HepG2 (cell line): Measurements from ENCODE around the gene YPEL3. TPM values are rescaled to one million over a fixed set of nuclear protein-coding genes. Genes with fewer than 3 reads are reported as not detected.

ENCODE experiments used
- ATF7 ChIP-seq, 2 experiments: fragments of 450-650 bp in 1 of 2; sonication (generic) in 1 of 2; formaldehyde crosslinking in 1 of 2; IDR thresholded peaks; 2 replicates each; pipeline versions ENCODE4 v1.4.0 to v1.6.1; 2016 to 2020; ENCODE audit warnings: antibody characterized with exemption in 1 of 2, mild to moderate bottlenecking in 1 of 2, missing genetic modification reagents in 1 of 2
- HCFC1 ChIP-seq: fragments of 150-350 bp; IDR thresholded peaks from 2 replicates; pipeline ENCODE4 v1.6.1; 2014; ENCODE audit warnings: low read depth, low read length
- HDAC1 ChIP-seq: sonication (generic); formaldehyde crosslinking; IDR thresholded peaks from 2 replicates; pipeline ENCODE4 v1.5.1; 2020; ENCODE audit warnings: mild to moderate bottlenecking, missing genetic modification reagents
- MAZ ChIP-seq, 2 experiments: sonication (generic) in 1 of 2; formaldehyde crosslinking in 1 of 2; IDR thresholded peaks; 2 replicates each; pipeline versions ENCODE4 v1.5.0 to v1.6.1; 2012 to 2020; ENCODE audit warnings: low read depth in 2 of 2, mild to moderate bottlenecking in 2 of 2, borderline replicate concordance in 1 of 2, improper control_type of control experiment in 1 of 2, low read length in 1 of 2, missing genetic modification reagents in 1 of 2, moderate library complexity in 1 of 2
- MZF1 ChIP-seq: sonication (generic); formaldehyde crosslinking; IDR thresholded peaks from 2 replicates; pipeline ENCODE4 v1.8.1; 2023; ENCODE audit warnings: mild to moderate bottlenecking, missing genetic modification reagents, borderline replicate concordance
- NFATC3 ChIP-seq: sonication (generic); formaldehyde crosslinking; IDR thresholded peaks from 2 replicates; pipeline ENCODE4 v1.5.1; 2020; ENCODE audit warnings: mild to moderate bottlenecking, missing genetic modification reagents
- SALL2 ChIP-seq: sonication (generic); formaldehyde crosslinking; IDR thresholded peaks from 2 replicates; pipeline ENCODE4 v1.8.1; 2023; ENCODE audit warnings: mild to moderate bottlenecking, missing genetic modification reagents, inconsistent platforms
- SNAPC2 ChIP-seq: sonication (generic); formaldehyde crosslinking; IDR thresholded peaks from 2 replicates; pipeline ENCODE4 v1.8.1; 2022; ENCODE audit warnings: mild to moderate bottlenecking, missing genetic modification reagents
- SNRNP70 ChIP-seq: fragments of 200-400 bp; formaldehyde crosslinking; IDR thresholded peaks from 2 replicates; pipeline ENCODE4 v1.6.1; 2017; ENCODE audit warnings: mild to moderate bottlenecking, low read depth, low read length, moderate library complexity
- U2AF1 ChIP-seq: fragments of 200-400 bp; formaldehyde crosslinking; optimal IDR thresholded peaks from 2 replicates; pipeline ENCODE3; 2017; ENCODE audit warnings: mild to moderate bottlenecking, low read depth, low read length
- ZFP36L2 ChIP-seq: sonication (generic); formaldehyde crosslinking; IDR thresholded peaks from 2 replicates; pipeline ENCODE4 v1.4.0; 2020; ENCODE audit warnings: missing genetic modification reagents
- ZMYM2 ChIP-seq: sonication (generic); formaldehyde crosslinking; IDR thresholded peaks from 2 replicates; pipeline ENCODE4 v1.8.0; 2022; ENCODE audit warnings: mild to moderate bottlenecking, missing genetic modification reagents
- ZNF235 ChIP-seq: sonication (generic); formaldehyde crosslinking; IDR thresholded peaks from 2 replicates; pipeline ENCODE4 v1.8.1; 2023; ENCODE audit warnings: mild to moderate bottlenecking, missing genetic modification reagents, borderline replicate concordance
- ZNF354B ChIP-seq: sonication (generic); formaldehyde crosslinking; IDR thresholded peaks from 2 replicates; pipeline ENCODE4 v1.8.0; 2022; ENCODE audit warnings: mild to moderate bottlenecking, missing genetic modification reagents
- ZNF720 ChIP-seq: sonication (generic); formaldehyde crosslinking; IDR thresholded peaks from 2 replicates; pipeline ENCODE4 v1.4.0; 2020; ENCODE audit warnings: missing genetic modification reagents
- ZNF780A ChIP-seq: sonication (generic); formaldehyde crosslinking; IDR thresholded peaks from 2 replicates; pipeline ENCODE4 v1.8.0; 2022; ENCODE audit warnings: mild to moderate bottlenecking, missing genetic modification reagents, moderate library complexity
- ZNF792 ChIP-seq: IDR thresholded peaks from 2 replicates; pipeline ENCODE4 v1.6.1; 2016
- polyA plus RNA-seq, 8 experiments: library from polyadenylated mRNA; depleted of rRNA in 3 of 8; stranded (reverse) in 7 of 8; unstranded in 1 of 8; fragments of >200 nt; fragmentation: Illumina TruSeq in 4 of 8; extraction: Trizol in 4 of 8; gene quantifications; 2 replicates each; pipeline versions ENCODE4 v1.2.1 to v1.2.3, GENCODE V29; 2011 to 2016; ENCODE audit warnings: low read depth in 4 of 8, missing spikeins in 1 of 8, mixed read lengths in 1 of 8; ENCODE audit not compliant: insufficient read depth in 1 of 8
- total RNA-seq, 5 experiments: library from RNA; depleted of rRNA; stranded (reverse); fragments of >200 nt; fragmentation: Illumina TruSeq; extraction: Trizol; gene quantifications; 2 replicates each; pipeline ENCODE4 v1.2.3, GENCODE V29; 2016; ENCODE audit warnings: low read depth in 1 of 5
- TF ChIP-seq, protein P1 (sequence below): sonication (generic); formaldehyde crosslinking; IDR thresholded peaks from 2 replicates; pipeline ENCODE4 v1.4.0; 2020; ENCODE audit warnings: missing genetic modification reagents
- TF ChIP-seq, protein P2 (sequence below): sonication (generic); formaldehyde crosslinking; IDR thresholded peaks from 2 replicates; pipeline ENCODE4 v1.8.1; 2023; ENCODE audit warnings: mild to moderate bottlenecking, missing genetic modification reagents
- TF ChIP-seq, protein P3 (sequence below): IDR thresholded peaks from 2 replicates; pipeline ENCODE4 v1.6.1; 2016; ENCODE audit warnings: missing biosample characterization, missing genetic modification reagents, low read depth
- TF ChIP-seq, protein P4 (sequence below): sonication (generic); formaldehyde crosslinking; conservative IDR thresholded peaks from 2 replicates; pipeline ENCODE4 v1.8.0; 2022; ENCODE audit warnings: mild to moderate bottlenecking, moderate library complexity, missing genetic modification reagents
- TF ChIP-seq, protein P5 (sequence below): sonication (generic); formaldehyde crosslinking; conservative IDR thresholded peaks from 2 replicates; pipeline ENCODE4 v1.8.0; 2022; ENCODE audit warnings: low read depth, missing genetic modification reagents

YPEL3 gene
- total and polyA plus RNA-seq, 2 of the 13 experiments (the other 11 are each of a cell fraction or from before 2014, with no cell fraction given) = 5.4 to 47.0 TPM

DNA sequence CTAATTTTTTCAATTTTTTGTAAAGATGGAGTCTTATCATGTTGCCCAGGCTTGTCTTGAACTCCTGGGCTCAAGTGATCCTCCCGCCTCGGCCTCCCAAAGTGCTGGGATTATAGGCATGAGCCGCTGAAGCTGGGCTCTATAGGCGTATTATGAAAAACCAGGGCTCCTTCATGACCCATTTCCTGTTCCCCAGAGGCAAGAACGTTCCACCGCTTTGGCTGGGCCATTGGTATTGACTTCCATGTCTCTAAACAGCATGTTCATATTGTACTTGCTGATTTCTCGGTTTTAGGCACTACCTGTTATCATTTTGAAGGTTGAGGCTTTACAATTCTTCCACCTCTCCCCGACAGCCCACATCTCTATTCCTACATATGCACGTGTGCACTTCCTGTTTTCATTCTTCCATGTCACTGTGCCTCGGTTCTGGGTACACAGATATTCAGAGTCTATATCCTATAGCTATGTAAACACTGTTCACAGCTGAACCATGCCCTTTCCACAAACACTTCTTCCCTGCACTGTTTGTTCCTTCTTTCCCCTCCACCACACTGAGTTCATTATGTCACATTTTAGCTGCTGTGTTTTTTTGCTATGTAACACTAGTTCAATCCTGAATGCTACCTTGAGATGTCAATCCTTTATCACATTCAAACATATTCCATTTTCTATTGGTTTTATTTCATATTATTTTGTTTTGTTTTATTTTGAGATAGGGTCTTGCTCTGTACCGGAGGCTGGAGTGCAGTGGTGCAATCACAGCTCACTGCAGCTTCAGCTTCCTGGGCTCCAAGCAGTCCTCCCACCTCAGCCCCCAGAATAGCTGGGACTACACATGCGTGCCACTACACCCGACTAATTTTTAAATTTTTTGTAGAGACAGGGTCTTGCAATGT, 43.8 kb upstream of the YPEL3 start (continued):
- TF ChIP-seq, protein P1, sequence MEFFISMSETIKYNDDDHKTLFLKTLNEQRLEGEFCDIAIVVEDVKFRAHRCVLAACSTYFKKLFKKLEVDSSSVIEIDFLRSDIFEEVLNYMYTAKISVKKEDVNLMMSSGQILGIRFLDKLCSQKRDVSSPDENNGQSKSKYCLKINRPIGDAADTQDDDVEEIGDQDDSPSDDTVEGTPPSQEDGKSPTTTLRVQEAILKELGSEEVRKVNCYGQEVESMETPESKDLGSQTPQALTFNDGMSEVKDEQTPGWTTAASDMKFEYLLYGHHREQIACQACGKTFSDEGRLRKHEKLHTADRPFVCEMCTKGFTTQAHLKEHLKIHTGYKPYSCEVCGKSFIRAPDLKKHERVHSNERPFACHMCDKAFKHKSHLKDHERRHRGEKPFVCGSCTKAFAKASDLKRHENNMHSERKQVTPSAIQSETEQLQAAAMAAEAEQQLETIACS (CRISPR knock-in tag) = no peak
- TF ChIP-seq ZNF235 (CRISPR knock-in tag) (no peak), ZNF792 (CRISPR knock-in tag) (peak; percentile 95), SNRNP70 (no peak), SALL2 (peak; percentile 10; the same call in 1 of the 2 replicates), HCFC1 (no peak), MAZ (IDR thresholded peaks at IDR 0.05; ENCODE audit: borderline replicate concordance, low read depth, low read length) (no peak), MAZ (CRISPR knock-in tag; IDR thresholded peaks at IDR 0.05; ENCODE audit: low read depth) (peak; percentile 64), MZF1 (CRISPR knock-in tag) (0 out of 2 replicates have a peak, but pooled peaks have one; percentile 29), SNAPC2 (CRISPR knock-in tag) (no peak), ZNF720 (CRISPR knock-in tag) (no peak), NFATC3 (CRISPR knock-in tag) (no peak), HDAC1 (CRISPR knock-in tag) (peak; percentile 93), ZMYM2 (CRISPR knock-in tag) (no peak; the same call in 1 of the 2 replicates), ZFP36L2 (CRISPR knock-in tag) (no peak), ATF7 (IDR thresholded peaks at IDR 0.05) (peak; percentile 72; the same call in 1 of the 2 replicates), ATF7 (CRISPR knock-in tag; IDR thresholded peaks at IDR 0.05) (no peak; the same call in 1 of the 2 replicates), ZNF354B (CRISPR knock-in tag) (no peak), U2AF1 (no peak), ZNF780A (CRISPR knock-in tag) (no peak)
- TF ChIP-seq, protein P2, sequence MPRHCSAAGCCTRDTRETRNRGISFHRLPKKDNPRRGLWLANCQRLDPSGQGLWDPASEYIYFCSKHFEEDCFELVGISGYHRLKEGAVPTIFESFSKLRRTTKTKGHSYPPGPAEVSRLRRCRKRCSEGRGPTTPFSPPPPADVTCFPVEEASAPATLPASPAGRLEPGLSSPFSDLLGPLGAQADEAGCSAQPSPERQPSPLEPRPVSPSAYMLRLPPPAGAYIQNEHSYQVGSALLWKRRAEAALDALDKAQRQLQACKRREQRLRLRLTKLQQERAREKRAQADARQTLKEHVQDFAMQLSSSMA (CRISPR knock-in tag) = no peak; the same call in 1 of the 2 replicates
- TF ChIP-seq, protein P3, sequence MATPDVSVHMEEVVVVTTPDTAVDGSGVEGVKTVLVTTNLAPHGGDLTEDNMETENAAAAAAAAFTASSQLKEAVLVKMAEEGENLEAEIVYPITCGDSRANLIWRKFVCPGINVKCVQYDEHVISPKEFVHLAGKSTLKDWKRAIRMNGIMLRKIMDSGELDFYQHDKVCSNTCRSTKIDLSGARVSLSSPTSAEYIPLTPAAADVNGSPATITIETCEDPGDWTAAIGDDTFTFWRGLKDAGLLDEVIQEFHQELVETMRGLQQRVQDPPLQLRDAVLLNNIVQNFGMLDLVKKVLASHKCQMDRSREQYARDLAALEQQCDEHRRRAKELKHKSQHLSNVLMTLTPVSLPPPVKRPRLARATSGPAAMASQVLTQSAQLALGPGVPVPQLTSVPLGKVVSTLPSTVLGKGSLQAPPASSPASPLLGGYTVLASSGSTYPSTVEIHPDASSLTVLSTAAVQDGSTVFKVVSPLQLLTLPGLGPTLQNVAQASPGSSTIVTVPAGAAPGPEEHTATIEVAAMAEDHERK (CRISPR knock-in tag) = no peak
- TF ChIP-seq, protein P4, sequence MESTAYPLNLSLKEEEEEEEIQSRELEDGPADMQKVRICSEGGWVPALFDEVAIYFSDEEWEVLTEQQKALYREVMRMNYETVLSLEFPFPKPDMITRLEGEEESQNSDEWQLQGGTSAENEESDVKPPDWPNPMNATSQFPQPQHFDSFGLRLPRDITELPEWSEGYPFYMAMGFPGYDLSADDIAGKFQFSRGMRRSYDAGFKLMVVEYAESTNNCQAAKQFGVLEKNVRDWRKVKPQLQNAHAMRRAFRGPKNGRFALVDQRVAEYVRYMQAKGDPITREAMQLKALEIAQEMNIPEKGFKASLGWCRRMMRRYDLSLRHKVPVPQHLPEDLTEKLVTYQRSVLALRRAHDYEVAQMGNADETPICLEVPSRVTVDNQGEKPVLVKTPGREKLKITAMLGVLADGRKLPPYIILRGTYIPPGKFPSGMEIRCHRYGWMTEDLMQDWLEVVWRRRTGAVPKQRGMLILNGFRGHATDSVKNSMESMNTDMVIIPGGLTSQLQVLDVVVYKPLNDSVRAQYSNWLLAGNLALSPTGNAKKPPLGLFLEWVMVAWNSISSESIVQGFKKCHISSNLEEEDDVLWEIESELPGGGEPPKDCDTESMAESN (CRISPR knock-in tag) = no peak; the same call in 1 of the 2 replicates
- TF ChIP-seq, protein P5, sequence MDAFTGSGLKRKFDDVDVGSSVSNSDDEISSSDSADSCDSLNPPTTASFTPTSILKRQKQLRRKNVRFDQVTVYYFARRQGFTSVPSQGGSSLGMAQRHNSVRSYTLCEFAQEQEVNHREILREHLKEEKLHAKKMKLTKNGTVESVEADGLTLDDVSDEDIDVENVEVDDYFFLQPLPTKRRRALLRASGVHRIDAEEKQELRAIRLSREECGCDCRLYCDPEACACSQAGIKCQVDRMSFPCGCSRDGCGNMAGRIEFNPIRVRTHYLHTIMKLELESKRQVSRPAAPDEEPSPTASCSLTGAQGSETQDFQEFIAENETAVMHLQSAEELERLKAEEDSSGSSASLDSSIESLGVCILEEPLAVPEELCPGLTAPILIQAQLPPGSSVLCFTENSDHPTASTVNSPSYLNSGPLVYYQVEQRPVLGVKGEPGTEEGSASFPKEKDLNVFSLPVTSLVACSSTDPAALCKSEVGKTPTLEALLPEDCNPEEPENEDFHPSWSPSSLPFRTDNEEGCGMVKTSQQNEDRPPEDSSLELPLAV = no peak
